Erythroblast (primary cell): Measurements from ENCODE around the gene PHLDB1.

Experiments
- GATA1 ChIP-seq: IDR thresholded peaks from 2 replicates; pipeline ENCODE4 v1.6.1; 2011; ENCODE audit warnings: low read depth, mild to moderate bottlenecking, control low read depth, low read length, moderate library complexity
- POLR2A ChIP-seq: IDR thresholded peaks from 2 replicates; pipeline ENCODE4 v1.6.1; 2011; ENCODE audit warnings: mild to moderate bottlenecking, low read length

GRCh38 chr11:118631142-118631909, 23.9 kb downstream of the PHLDB1 start:
- no peak for TF ChIP-seq POLR2A
- TF ChIP-seq GATA1 = no peak
